Activated B cell treated with CpG ODN at 0.5 μM for 24 hours (primary cell): ENCODE results near the gene PTK7. TPM values are rescaled to one million over a fixed set of nuclear protein-coding genes. Genes with fewer than 3 reads are reported as not detected.

Source experiments
- ATAC-seq: fragments of 200-7000 bp; cut with Tn5 transposase; one replicate; pipeline ENCODE4 v1.10.0; 2021; ENCODE audit warnings: low read depth, mild to moderate bottlenecking, moderate library complexity
- CTCF ChIA-PET: fragments of 350-600 bp; sonication (Branson Sonifier 250); formaldehyde crosslinking; loops from one replicate; lab custom pipeline; 2021; ENCODE audit warnings: antibody characterized with exemption; lab: Charles Lee
- POLR2A ChIA-PET: fragments of 350-600 bp; sonication (Branson Sonifier 250); formaldehyde crosslinking; loops from one replicate; lab custom pipeline; 2021; ENCODE audit warnings: antibody characterized with exemption; lab: Charles Lee
- DNase-seq: peaks from one replicate; pipeline ENCODE4 v3.0.0; 2022
- H3K27ac Mint-ChIP-seq: one replicate; pipeline ENCODE4 v1.8.0; 2020; ENCODE audit warnings: mixed read lengths
- H3K27me3 Mint-ChIP-seq: one replicate; pipeline ENCODE4 v1.8.0; 2021; ENCODE audit warnings: mixed read lengths
- H3K36me3 Mint-ChIP-seq: one replicate; pipeline ENCODE4 v1.8.0; 2021; ENCODE audit warnings: low read depth, mixed read lengths
- H3K4me1 Mint-ChIP-seq: one replicate; pipeline ENCODE4 v1.8.0; 2021; ENCODE audit warnings: mixed read lengths
- H3K4me3 Mint-ChIP-seq: one replicate; pipeline ENCODE4 v1.8.0; 2020; ENCODE audit warnings: mild to moderate bottlenecking, mixed read lengths
- H3K9me3 Mint-ChIP-seq: one replicate; pipeline ENCODE4 v1.8.0; 2020; ENCODE audit warnings: mixed read lengths
- CTCF ChIP-seq: fragments of 200-600 bp; IDR thresholded peaks from one replicate; pipeline ENCODE4 v1.8.0; 2022; ENCODE audit warnings: antibody characterized with exemption, mild to moderate bottlenecking
- intact Hi-C: fragments of 100-400 bp; cut with micrococcal nuclease; formaldehyde crosslinking; loops from one replicate; pipeline ENCODE4 v1.15.1; 2024
- total RNA-seq: library from RNA; stranded (reverse); gene quantifications from 2 replicates; pipeline ENCODE4 v1.2.3, GENCODE V29; 2022

The PTK7 gene
- total RNA-seq, 1 donor from 2014 or later = 0.82 TPM

- Mint-ChIP-seq H3K4me3 (no peak overlapping the region), H3K36me3 (no peaks in the 10 kb centered on the region), H3K9me3 (no peaks in the 10 kb centered on the region), H3K4me1 (peaks cover 4% of the 10 kb centered on the region), H3K27me3 (no peaks in the 10 kb centered on the region), H3K27ac (no peak overlapping the region)
- no peak for TF ChIP-seq CTCF
- intact Hi-C loops = loop anchor here (2.0 to 10.0 kb wide), 2 partner anchors 181 to 477 kb away; partner anchors contain the start of gene GNMT
- ChIA-PET POLR2A (no interaction called here), CTCF (interaction anchor here (2.4 to 2.7 kb wide), 3 partner anchors 133 to 364 kb away, joined by 7 to 22 read pairs (median 12); no protein-coding TSS in a partner anchor)
- ATAC-seq = no peak
- no peak for DNase-seq
Observed at GRCh38 chr6:43142101-43142500, 66.0 kb downstream of the PTK7 start.

GRCh38 chr6:43143235-43144128 is 67.4 kb downstream of the PTK7 start:
- Mint-ChIP-seq H3K4me1 (peaks cover 4% of the 10 kb centered on the region), H3K27me3 (peaks cover 4% of the 10 kb centered on the region), H3K36me3 (no peaks in the 10 kb centered on the region), H3K9me3 (no peaks in the 10 kb centered on the region), H3K27ac (no peak overlapping the region), H3K4me3 (peak overlapping the region; percentile 39)
- DNase-seq (peak; percentile 70), ATAC-seq (peak; percentile 99)
- ChIA-PET CTCF (interaction anchor here (0.6 to 2.7 kb wide), 20 partner anchors 9 to 482 kb away, joined by 3 to 22 read pairs (median 4); partner anchors contain the start of genes DNPH1 and RRP36), POLR2A (interaction anchor here (0.6 to 1.2 kb wide), 2 partner anchors 243 to 255 kb away, joined by 3 to 4 read pairs; no protein-coding TSS in a partner anchor)
- TF ChIP-seq CTCF = no peak
- intact Hi-C loops = loop anchor here (1.0 to 10.0 kb wide), 5 partner anchors 73 to 479 kb away; partner anchors contain the start of gene GNMT

- Mint-ChIP-seq H3K4me1 (peaks cover 4% of the 10 kb centered on the region), H3K4me3 (no peak overlapping the region), H3K27ac (no peak overlapping the region), H3K9me3 (no peaks in the 10 kb centered on the region), H3K36me3 (no peaks in the 10 kb centered on the region), H3K27me3 (peaks cover 4% of the 10 kb centered on the region)
- DNase-seq = no peak
- intact Hi-C loops = loop anchor here (10.0 kb wide), 1 partner anchor 480 kb away; no protein-coding TSS in a partner anchor
- ChIA-PET CTCF (interaction anchor here (0.7 to 2.7 kb wide), 2 partner anchors 136 to 243 kb away, joined by 3 to 12 read pairs; no protein-coding TSS in a partner anchor), POLR2A (no interaction called here)
- TF ChIP-seq CTCF = no peak
- no peak for ATAC-seq
Observed at GRCh38 chr6:43144879-43145278, 68.8 kb downstream of the PTK7 start.

GRCh38 chr6:43146261-43146660 is 70.1 kb downstream of the PTK7 start:
- ATAC-seq = no peak
- Mint-ChIP-seq H3K27me3 (peaks cover 4% of the 10 kb centered on the region), H3K9me3 (no peaks in the 10 kb centered on the region), H3K36me3 (no peaks in the 10 kb centered on the region), H3K4me1 (peaks cover 4% of the 10 kb centered on the region), H3K27ac (no peak overlapping the region), H3K4me3 (no peak overlapping the region)
- DNase-seq = no peak
- ChIA-PET CTCF (no interaction called here), POLR2A (interaction anchor here (0.6 kb wide), 1 partner anchor 218 kb away, joined by 5 read pairs; no protein-coding TSS in a partner anchor)
- intact Hi-C loops = loop anchor here (10.0 kb wide), 1 partner anchor 481 kb away; no protein-coding TSS in a partner anchor
- no peak for TF ChIP-seq CTCF
